Fibroblast of villous mesenchyme (primary cell): ENCODE data around the gene MACROD2. TPM values are rescaled to one million over a fixed set of nuclear protein-coding genes. Genes with fewer than 3 reads are reported as not detected.

Experiments
- DNase-seq: peaks from one replicate; pipeline ENCODE4 v3.0.0-alpha.2; 2010; ENCODE audit warnings: low read depth
- H3K4me3 ChIP-seq: 2 replicates; pipeline ENCODE4 v1.5.1; 2011; ENCODE audit warnings: low read depth, mild to moderate bottlenecking, low read length
- CTCF ChIP-seq: IDR thresholded peaks from 2 replicates; pipeline ENCODE4 v1.5.1; 2012; ENCODE audit warnings: low read depth, mild to moderate bottlenecking, low read length; ENCODE audit not compliant: insufficient read depth
- total RNA-seq: library from RNA; depleted of rRNA; stranded (reverse); fragments of >200 nt; gene quantifications from 2 replicates; pipeline ENCODE4 v1.2.3, GENCODE V29; 2012

MACROD2 gene
- total RNA-seq, 1 donor = 1.7 TPM

DNA sequence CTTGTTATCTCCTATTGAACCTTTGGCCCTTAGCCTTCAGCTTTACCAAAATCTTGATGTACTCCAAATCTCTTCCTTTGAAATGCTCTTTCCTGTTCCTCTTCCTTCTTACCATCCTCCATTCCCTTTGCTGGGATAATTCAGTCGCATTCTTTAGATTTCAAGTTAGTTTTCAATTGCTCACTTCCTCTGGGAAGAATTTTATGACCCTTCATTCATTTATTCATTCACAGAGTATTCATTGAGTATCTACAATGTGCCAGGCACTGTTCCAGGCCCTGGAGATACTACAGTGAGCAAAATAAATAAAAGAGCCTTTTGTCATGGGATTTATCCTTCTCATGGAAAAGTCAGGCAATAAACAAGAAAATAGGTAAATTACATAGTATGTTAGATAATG is 890.3 kb downstream of the MACROD2 start:
- no peak for TF ChIP-seq CTCF
- no peak overlapping the region for H3K4me3 ChIP-seq
- DNase-seq = no peak

DNA sequence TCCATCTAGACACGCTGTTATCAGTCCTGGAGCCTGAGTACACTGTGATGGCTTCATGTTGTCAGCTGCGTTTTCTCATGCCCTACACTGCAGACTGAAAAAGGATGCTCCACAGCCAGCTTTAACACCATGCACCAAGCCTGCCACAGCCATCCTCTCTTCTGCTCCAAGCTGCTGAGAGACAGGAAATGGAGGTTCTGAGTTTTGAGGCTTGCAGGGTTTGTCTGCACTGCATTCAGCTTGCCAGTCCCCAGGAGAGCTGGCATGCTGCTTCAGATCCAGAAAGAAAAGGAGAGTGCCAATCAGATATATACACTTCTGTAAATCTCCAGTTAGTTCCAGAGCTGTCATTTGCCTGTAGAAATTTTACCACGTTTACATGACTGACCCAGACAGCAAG is 892.8 kb downstream of the MACROD2 start:
- no peak overlapping the region for H3K4me3 ChIP-seq
- no peak for TF ChIP-seq CTCF
- DNase-seq = no peak

GRCh38 chr20:14889496-14890255 is 894.4 kb downstream of the MACROD2 start:
- no peak for TF ChIP-seq CTCF
- DNase-seq = no peak
- no peak overlapping the region for H3K4me3 ChIP-seq

DNA sequence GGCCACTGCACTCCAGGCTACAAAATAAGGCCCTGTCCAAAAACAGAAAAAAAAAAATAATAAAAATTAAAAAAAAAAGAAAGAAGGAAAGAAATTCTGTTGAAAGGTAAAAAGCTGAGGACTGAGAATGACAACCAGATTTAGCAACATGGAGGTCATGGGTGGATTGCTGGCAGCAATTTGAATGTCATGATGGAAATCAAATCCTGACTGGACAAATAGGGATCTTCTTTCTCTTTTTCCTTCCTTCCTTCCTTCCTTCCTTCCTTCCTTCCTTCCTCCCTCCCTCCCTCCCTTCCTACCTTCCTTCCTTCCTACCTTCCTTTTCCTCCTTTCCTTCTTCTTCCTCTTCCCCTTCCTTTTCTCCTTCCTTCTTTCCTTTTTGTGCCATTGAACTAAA is 895.4 kb downstream of the MACROD2 start:
- no peak for TF ChIP-seq CTCF
- no peak overlapping the region for H3K4me3 ChIP-seq
- DNase-seq = no peak

DNA sequence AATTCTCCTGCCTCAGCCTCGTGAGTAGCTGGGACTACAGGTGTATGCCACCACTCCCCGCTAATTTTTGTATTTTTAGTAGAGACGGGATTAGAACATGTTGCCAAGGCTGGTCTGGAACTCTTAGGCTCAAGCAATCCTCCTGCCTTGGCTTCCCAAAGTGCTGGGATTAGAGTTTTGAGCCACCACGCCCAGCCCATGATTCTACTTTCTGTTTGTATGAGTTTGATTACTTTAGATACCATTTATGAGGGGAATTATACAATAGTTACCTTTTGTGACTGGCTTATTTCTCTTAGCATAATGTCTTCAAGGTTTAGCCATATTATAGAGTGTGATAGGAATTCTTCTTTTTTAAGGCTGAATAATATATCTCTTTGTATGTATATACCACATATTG is 897.5 kb downstream of the MACROD2 start:
- no peak for TF ChIP-seq CTCF
- DNase-seq = no peak
- no peak overlapping the region for H3K4me3 ChIP-seq

DNA sequence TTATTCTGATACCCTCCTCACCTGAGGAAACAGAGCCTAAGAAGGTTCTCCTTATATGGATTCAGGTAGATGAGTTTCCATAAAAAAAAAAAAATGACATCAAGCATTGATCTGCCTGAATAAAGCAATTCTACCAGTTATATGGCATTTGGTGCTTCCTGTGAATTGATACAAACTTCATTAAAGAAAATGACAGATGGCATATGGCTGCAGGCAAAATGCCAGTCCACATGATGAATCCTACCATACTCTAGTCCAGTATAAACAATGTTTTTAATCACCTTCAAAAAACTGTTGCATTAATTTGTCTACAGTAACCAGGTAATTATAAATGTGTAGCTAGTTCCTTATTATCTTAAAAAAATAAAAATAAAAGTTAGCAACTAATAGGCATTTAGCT is 901.3 kb downstream of the MACROD2 start:
- no peak for DNase-seq
- TF ChIP-seq CTCF = no peak
- H3K4me3 ChIP-seq = no peak overlapping the region

- TF ChIP-seq CTCF = no peak
- no peak overlapping the region for H3K4me3 ChIP-seq
- no peak for DNase-seq
Observed at GRCh38 chr20:14897608-14898007, 902.3 kb downstream of the MACROD2 start.
